ENCODE measurements around the gene ARHGEF3.

ARHGEF3 gene

GRCh38 chr3:56812754-56813652 lies 11.3 kb upstream of the ARHGEF3 start:
- no peak for ATAC-seq (replicated peaks)
- no peak for DNase-seq
- H3K27me3 Mint-ChIP-seq, result no peaks in the 10 kb centered on the region
- H3K27ac Mint-ChIP-seq, result no peak overlapping the region
- H3K4me3 Mint-ChIP-seq, result no peak overlapping the region
- H3K9me3 Mint-ChIP-seq, result no peaks in the 10 kb centered on the region
- no peaks in the 10 kb centered on the region for H3K36me3 Mint-ChIP-seq
- H3K4me1 Mint-ChIP-seq, result peaks cover 0 to 5% of the 10 kb centered on the region in 2 donors

GRCh38 chr3:56811546-56812202 lies 9.9 kb upstream of the ARHGEF3 start:
- DNase-seq (no peak), ATAC-seq (replicated peaks) (no peak)
- H3K4me3 Mint-ChIP-seq, result no peak overlapping the region
- H3K27ac Mint-ChIP-seq, result no peak overlapping the region
- no peaks in the 10 kb centered on the region for H3K9me3 Mint-ChIP-seq
- H3K4me1 Mint-ChIP-seq, result peaks cover 0 to 5% of the 10 kb centered on the region in 2 donors
- no peaks in the 10 kb centered on the region for H3K27me3 Mint-ChIP-seq
- H3K36me3 Mint-ChIP-seq, result no peaks in the 10 kb centered on the region

- H3K36me3 Mint-ChIP-seq, result no peaks in the 10 kb centered on the region
- H3K9me3 Mint-ChIP-seq, result no peaks in the 10 kb centered on the region
- peaks cover 0 to 5% of the 10 kb centered on the region in 2 donors for H3K4me1 Mint-ChIP-seq
- no peaks in the 10 kb centered on the region for H3K27me3 Mint-ChIP-seq
- DNase-seq (no peak), ATAC-seq (replicated peaks) (no peak)
- no peak overlapping the region for H3K27ac Mint-ChIP-seq
- H3K4me3 Mint-ChIP-seq, result no peak overlapping the region
Observed at GRCh38 chr3:56810577-56811545, 9.1 kb upstream of the ARHGEF3 start.

- Mint-ChIP-seq H3K27ac (no peak overlapping the region), H3K36me3 (no peaks in the 10 kb centered on the region), H3K27me3 (no peaks in the 10 kb centered on the region), H3K4me3 (no peak overlapping the region), H3K4me1 (peaks cover 3 to 6% of the 10 kb centered on the region in 2 donors), H3K9me3 (no peaks in the 10 kb centered on the region)
- no peak for ATAC-seq (replicated peaks)
- DNase-seq, result no peak
Observed at GRCh38 chr3:56806407-56806806, 4.7 kb upstream of the ARHGEF3 start.

DNA sequence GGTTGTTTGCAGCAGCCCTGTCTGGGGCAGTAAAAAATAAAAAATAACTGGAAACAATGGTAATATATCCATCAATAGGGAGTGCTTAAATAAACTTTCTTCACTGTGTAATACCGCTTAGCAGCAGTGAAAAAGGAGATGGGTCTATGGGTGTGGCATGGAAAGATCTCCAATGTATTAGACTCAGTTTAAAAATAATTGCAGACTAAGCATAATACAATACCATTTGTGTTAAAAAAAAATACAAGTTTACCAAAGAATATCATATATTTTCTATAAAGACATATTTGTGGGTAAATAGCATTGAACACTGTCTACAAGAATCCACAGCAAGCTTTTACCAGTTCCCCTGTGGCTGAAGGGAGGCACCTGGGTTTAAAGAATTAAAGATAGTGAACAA lies 1.0 kb upstream of the ARHGEF3 start:
- no peak for ATAC-seq (replicated peaks)
- Mint-ChIP-seq H3K27ac (no peak overlapping the region), H3K4me3 (no peak overlapping the region)

GRCh38 chr3:56802378-56802745 lies 613 bp upstream of the ARHGEF3 start:
- no peaks in the 10 kb centered on the region for H3K36me3 Mint-ChIP-seq
- H3K4me3 Mint-ChIP-seq, result peak overlapping the region; percentile 85 to 90
- no peaks in the 10 kb centered on the region for H3K9me3 Mint-ChIP-seq
- ATAC-seq (replicated peaks), result no peak
- DNase-seq, result no peak
- no peak overlapping the region for H3K27ac Mint-ChIP-seq
- no peaks in the 10 kb centered on the region for H3K27me3 Mint-ChIP-seq
- peaks cover 19 to 25% of the 10 kb centered on the region in 2 donors for H3K4me1 Mint-ChIP-seq

More for the DNA sequence above, 1.0 kb upstream of the ARHGEF3 start:
- no peaks in the 10 kb centered on the region for H3K27me3 Mint-ChIP-seq
- no peaks in the 10 kb centered on the region for H3K9me3 Mint-ChIP-seq
- H3K4me1 Mint-ChIP-seq, result peaks cover 19 to 25% of the 10 kb centered on the region in 2 donors
- DNase-seq, result no peak
- H3K36me3 Mint-ChIP-seq, result no peaks in the 10 kb centered on the region

DNA sequence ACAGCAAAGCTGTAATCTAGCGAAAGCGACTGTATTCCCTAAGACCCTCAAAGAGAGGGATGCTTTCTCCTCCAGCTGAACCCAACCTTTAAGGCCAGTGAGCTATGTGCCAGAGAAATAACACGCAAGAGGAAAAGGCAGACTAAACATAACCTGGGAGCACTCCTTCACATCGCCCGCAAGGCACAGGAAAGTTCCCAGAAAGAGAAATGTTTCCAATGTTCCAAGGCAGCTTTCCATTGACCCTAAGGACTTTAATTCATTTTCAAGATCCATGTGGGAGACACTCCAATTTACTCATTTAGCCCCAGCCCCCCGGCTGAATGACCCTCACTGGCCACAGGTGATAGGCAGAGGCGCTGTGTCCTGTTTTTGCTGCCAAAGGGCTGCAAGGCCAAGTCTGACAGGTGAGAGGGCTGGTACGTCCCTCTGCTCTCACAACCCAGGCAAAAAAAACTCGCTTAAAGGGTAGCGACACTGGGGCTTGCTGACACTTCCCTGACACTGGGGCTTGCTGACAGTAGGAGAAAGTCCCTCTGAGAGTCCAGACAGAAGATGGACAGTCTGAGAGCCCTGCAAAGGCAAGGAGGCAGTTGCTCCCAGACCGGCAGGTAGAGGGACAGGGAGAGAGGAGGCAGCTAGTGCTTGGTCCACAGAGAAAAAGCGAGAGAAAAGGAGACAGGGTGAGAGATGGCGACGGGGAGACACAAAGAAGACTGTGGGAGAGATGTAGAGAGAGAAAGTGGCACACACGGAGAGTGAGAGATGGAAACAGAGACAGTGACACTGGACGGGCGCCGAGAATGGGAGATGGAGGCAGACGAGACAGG lies 702 bp downstream of the ARHGEF3 start:
- Mint-ChIP-seq H3K36me3 (no peaks in the 10 kb centered on the region), H3K4me3 (peak overlapping the region; percentile 85 to 90), H3K27me3 (no peaks in the 10 kb centered on the region), H3K9me3 (no peaks in the 10 kb centered on the region), H3K4me1 (peaks cover 19 to 30% of the 10 kb centered on the region in 2 donors), H3K27ac (peak overlapping the region; percentile 76)
- peak; percentile 31 to 38 for ATAC-seq (replicated peaks)
- no peak for DNase-seq

- Mint-ChIP-seq H3K27ac (peak overlapping the region; percentile 76), H3K4me3 (peak overlapping the region; percentile 85 to 90), H3K9me3 (no peaks in the 10 kb centered on the region), H3K4me1 (peaks cover 19 to 37% of the 10 kb centered on the region in 2 donors), H3K36me3 (no peaks in the 10 kb centered on the region), H3K27me3 (no peaks in the 10 kb centered on the region)
- peak; percentile 42 for DNase-seq
- ATAC-seq (replicated peaks), result peak; percentile 26 to 29
Observed at GRCh38 chr3:56800130-56800831, 1.5 kb downstream of the ARHGEF3 start.

GRCh38 chr3:56799251-56799882 lies 2.4 kb downstream of the ARHGEF3 start:
- no peak for DNase-seq
- H3K9me3 Mint-ChIP-seq, result no peaks in the 10 kb centered on the region
- peaks cover 19 to 37% of the 10 kb centered on the region in 2 donors for H3K4me1 Mint-ChIP-seq
- H3K4me3 Mint-ChIP-seq, result peak overlapping the region; percentile 67 to 74
- no peaks in the 10 kb centered on the region for H3K27me3 Mint-ChIP-seq
- H3K27ac Mint-ChIP-seq, result no peak overlapping the region
- peak; percentile 10 to 11 for ATAC-seq (replicated peaks)
- H3K36me3 Mint-ChIP-seq, result peaks cover 0 to 1% of the 10 kb centered on the region in 2 donors

DNA sequence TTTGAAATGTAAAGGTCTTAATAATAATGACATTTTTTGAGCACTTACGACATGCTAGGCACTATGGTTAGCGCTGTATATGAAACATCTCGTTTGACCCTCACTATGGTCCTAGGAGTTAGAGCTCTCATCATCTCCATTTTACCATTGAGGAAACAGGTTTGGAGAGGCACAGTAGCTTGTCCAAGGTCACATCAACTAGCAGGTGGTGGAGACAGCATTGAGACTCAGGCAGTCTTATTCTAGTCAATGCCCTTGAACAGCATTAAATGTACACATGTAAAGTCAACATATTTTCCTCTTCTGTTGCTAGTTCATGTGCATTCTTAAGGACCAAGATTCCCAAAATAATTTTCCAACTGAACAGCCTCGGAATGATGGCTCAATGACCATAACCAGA lies 4.8 kb downstream of the ARHGEF3 start:
- Mint-ChIP-seq H3K4me3 (no peak overlapping the region), H3K27me3 (no peaks in the 10 kb centered on the region), H3K4me1 (peaks cover 16 to 36% of the 10 kb centered on the region in 2 donors), H3K36me3 (peaks cover 3% of the 10 kb centered on the region in 2 donors), H3K27ac (no peak overlapping the region), H3K9me3 (no peaks in the 10 kb centered on the region)
- ATAC-seq (replicated peaks) (no peak), DNase-seq (no peak)

DNA sequence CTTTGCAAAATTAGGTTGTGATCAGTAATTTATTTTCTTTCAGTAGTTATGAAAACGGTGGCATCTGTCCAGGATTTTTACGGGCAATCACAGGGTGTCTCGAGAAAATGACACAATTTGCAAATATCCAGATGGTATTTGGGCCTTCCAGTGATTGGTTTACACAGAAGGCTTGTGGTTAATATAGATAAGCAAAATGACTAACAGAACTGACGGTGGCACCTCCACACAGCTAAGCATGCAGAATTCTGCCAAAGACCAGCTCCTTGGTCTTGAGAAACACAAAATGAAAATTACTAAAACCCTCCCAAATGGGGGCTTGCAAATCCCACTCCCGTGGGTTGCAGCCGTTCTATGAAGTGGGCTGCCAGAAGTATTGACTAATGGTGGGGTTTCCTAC lies 5.5 kb downstream of the ARHGEF3 start:
- Mint-ChIP-seq H3K4me1 (peaks cover 14 to 40% of the 10 kb centered on the region in 2 donors), H3K27ac (no peak overlapping the region), H3K9me3 (no peaks in the 10 kb centered on the region), H3K27me3 (no peaks in the 10 kb centered on the region), H3K4me3 (no peak overlapping the region), H3K36me3 (peaks cover 3% of the 10 kb centered on the region in 2 donors)
- ATAC-seq (replicated peaks) (no peak), DNase-seq (no peak)

- Mint-ChIP-seq H3K36me3 (peaks cover 3% of the 10 kb centered on the region in 2 donors), H3K9me3 (no peaks in the 10 kb centered on the region), H3K27me3 (no peaks in the 10 kb centered on the region), H3K4me3 (no peak overlapping the region), H3K27ac (peak overlapping the region; percentile 42), H3K4me1 (peaks cover 15 to 44% of the 10 kb centered on the region in 2 donors)
- DNase-seq, result no peak
- no peak for ATAC-seq (replicated peaks)
Observed at GRCh38 chr3:56795829-56796185, 5.9 kb downstream of the ARHGEF3 start.

All from stimulated activated naive B cell treated with anti-CD40 and anti-IgM and Interleukin-4, amounts not matched to agents 10 μg/mL and 1 μg/mL and 100 μg/mL, for 72 hours (primary cell).